Immature natural killer cell (primary cell): ENCODE measurements around the gene VIPR2. TPM values are rescaled to one million over a fixed set of nuclear protein-coding genes. Genes with fewer than 3 reads are reported as not detected.
A peak's percentile ranks its signal among the peaks of the same experiment; 100 is the strongest.

Source experiments
- DNase-seq, 3 donors: peaks; one replicate each; pipeline ENCODE4 v3.0.0; 2022; ENCODE audit warnings: mixed read lengths in 1 of 3
- H3K27ac Mint-ChIP-seq, 6 donors: one replicate each; pipeline ENCODE4 v1.8.0; 2020; ENCODE audit warnings: mixed read lengths in 6 of 6, mild to moderate bottlenecking in 5 of 6, inconsistent platforms in 4 of 6, moderate library complexity in 3 of 6
- H3K27me3 Mint-ChIP-seq, 3 donors: one replicate each; pipeline ENCODE4 v1.8.0; 2020 to 2021; ENCODE audit warnings: low read depth in 3 of 3, mild to moderate bottlenecking in 3 of 3, mixed read lengths in 3 of 3, moderate library complexity in 3 of 3, inconsistent platforms in 1 of 3
- H3K36me3 Mint-ChIP-seq, 3 donors: one replicate each; pipeline ENCODE4 v1.8.0; 2020; ENCODE audit warnings: mixed read lengths in 3 of 3, inconsistent platforms in 2 of 3, mild to moderate bottlenecking in 2 of 3
- H3K4me1 Mint-ChIP-seq, 2 donors: one replicate each; pipeline ENCODE4 v1.8.0; 2020; ENCODE audit warnings: inconsistent platforms in 2 of 2, mild to moderate bottlenecking in 2 of 2, mixed read lengths in 2 of 2, moderate library complexity in 1 of 2
- H3K4me3 Mint-ChIP-seq, 5 donors: one replicate each; pipeline ENCODE4 v1.8.0; 2020; ENCODE audit warnings: mild to moderate bottlenecking in 5 of 5, mixed read lengths in 5 of 5, inconsistent platforms in 3 of 5, moderate library complexity in 3 of 5
- H3K9me3 Mint-ChIP-seq, 6 donors: one replicate each; pipeline ENCODE4 v1.8.0; 2020; ENCODE audit warnings: mild to moderate bottlenecking in 6 of 6, mixed read lengths in 6 of 6, inconsistent platforms in 4 of 6, moderate library complexity in 3 of 6
- polyA plus RNA-seq, 3 donors: library from polyadenylated mRNA; unstranded; fragments of 300-500 nt; fragmentation: Illumina TruSeq; gene quantifications; one replicate each; pipeline ENCODE4 v1.2.3, GENCODE V29; 2021

VIPR2 gene
- polyA plus RNA-seq, 3 donors from 2014 or later = 0.41 to 5.2 (median 2.4) TPM

- H3K9me3 Mint-ChIP-seq = no peaks in the 10 kb centered on the region
- H3K36me3 Mint-ChIP-seq = peaks cover 0 to 4% (median 0%) of the 10 kb centered on the region in 3 donors
- H3K27ac Mint-ChIP-seq = peak overlapping the region; percentile 25 to 86 (median 80)
- peak in 2 of 3 donors; percentile 7 to 20 for DNase-seq
- H3K4me1 Mint-ChIP-seq = peaks cover 27 to 40% of the 10 kb centered on the region in 2 donors
- H3K27me3 Mint-ChIP-seq = peaks cover 0 to 1% (median 0%) of the 10 kb centered on the region in 3 donors
- peak overlapping the region; percentile 12 to 59 (median 30) for H3K4me3 Mint-ChIP-seq
Observed at GRCh38 chr7:159068488-159068811, 76.2 kb downstream of the VIPR2 start.

GRCh38 chr7:159067576-159068487, 76.8 kb downstream of the VIPR2 start:
- no peak for DNase-seq
- no peaks in the 10 kb centered on the region for H3K9me3 Mint-ChIP-seq
- peaks cover 27 to 40% of the 10 kb centered on the region in 2 donors for H3K4me1 Mint-ChIP-seq
- H3K27me3 Mint-ChIP-seq = no peaks in the 10 kb centered on the region
- peak overlapping the region; percentile 6 to 59 (median 30) for H3K4me3 Mint-ChIP-seq
- peaks cover 0 to 4% (median 0%) of the 10 kb centered on the region in 3 donors for H3K36me3 Mint-ChIP-seq
- H3K27ac Mint-ChIP-seq = peak overlapping the region; percentile 25 to 86 (median 80)

GRCh38 chr7:159066816-159067575, 77.7 kb downstream of the VIPR2 start:
- Mint-ChIP-seq H3K27me3 (no peaks in the 10 kb centered on the region), H3K27ac (no peak overlapping the region), H3K9me3 (no peaks in the 10 kb centered on the region), H3K4me3 (no peak overlapping the region), H3K36me3 (peaks cover 0 to 4% (median 0%) of the 10 kb centered on the region in 3 donors), H3K4me1 (peaks cover 27 to 40% of the 10 kb centered on the region in 2 donors)
- no peak for DNase-seq

GRCh38 chr7:159065852-159066480, 78.7 kb downstream of the VIPR2 start:
- Mint-ChIP-seq H3K27me3 (peaks cover 0 to 2% (median 0%) of the 10 kb centered on the region in 3 donors), H3K36me3 (peaks cover 0 to 4% (median 0%) of the 10 kb centered on the region in 3 donors), H3K4me1 (peaks cover 21 to 35% of the 10 kb centered on the region in 2 donors), H3K9me3 (no peaks in the 10 kb centered on the region), H3K4me3 (no peak overlapping the region), H3K27ac (no peak overlapping the region)
- DNase-seq = no peak

- Mint-ChIP-seq H3K27ac (no peak overlapping the region), H3K36me3 (peaks cover 0 to 4% (median 0%) of the 10 kb centered on the region in 3 donors), H3K4me1 (peaks cover 12 to 25% of the 10 kb centered on the region in 2 donors), H3K9me3 (no peaks in the 10 kb centered on the region), H3K4me3 (peak overlapping the region in 1 of 5 donors; percentile 9), H3K27me3 (peaks cover 0 to 2% (median 0%) of the 10 kb centered on the region in 3 donors)
- DNase-seq = no peak
Observed at GRCh38 chr7:159064816-159065510, 79.7 kb downstream of the VIPR2 start.

- Mint-ChIP-seq H3K9me3 (no peaks in the 10 kb centered on the region), H3K36me3 (peaks cover 0 to 4% (median 0%) of the 10 kb centered on the region in 3 donors), H3K27me3 (peaks cover 0 to 2% (median 0%) of the 10 kb centered on the region in 3 donors), H3K4me3 (no peak overlapping the region), H3K4me1 (peaks cover 12 to 18% of the 10 kb centered on the region in 2 donors), H3K27ac (no peak overlapping the region)
- no peak for DNase-seq
Observed at GRCh38 chr7:159064121-159064815, 80.4 kb downstream of the VIPR2 start.

- no peak for DNase-seq
- no peak overlapping the region for H3K4me3 Mint-ChIP-seq
- H3K4me1 Mint-ChIP-seq = peaks cover 7 to 12% of the 10 kb centered on the region in 2 donors
- peaks cover 0 to 2% (median 0%) of the 10 kb centered on the region in 3 donors for H3K27me3 Mint-ChIP-seq
- H3K27ac Mint-ChIP-seq = no peak overlapping the region
- H3K36me3 Mint-ChIP-seq = peaks cover 0 to 4% (median 0%) of the 10 kb centered on the region in 3 donors
- H3K9me3 Mint-ChIP-seq = no peaks in the 10 kb centered on the region
Observed at GRCh38 chr7:159063046-159063840, 81.4 kb downstream of the VIPR2 start.

GRCh38 chr7:159062569-159062968, 82.1 kb downstream of the VIPR2 start:
- Mint-ChIP-seq H3K9me3 (no peaks in the 10 kb centered on the region), H3K4me3 (no peak overlapping the region), H3K36me3 (peaks cover 0 to 4% (median 0%) of the 10 kb centered on the region in 3 donors), H3K27me3 (peaks cover 0 to 3% (median 2%) of the 10 kb centered on the region in 3 donors), H3K4me1 (peaks cover 2 to 5% of the 10 kb centered on the region in 2 donors), H3K27ac (no peak overlapping the region)
- DNase-seq = no peak

GRCh38 chr7:159061674-159062212, 82.9 kb downstream of the VIPR2 start:
- Mint-ChIP-seq H3K4me3 (no peak overlapping the region), H3K27me3 (peaks cover 0 to 3% (median 2%) of the 10 kb centered on the region in 3 donors), H3K4me1 (no peaks in the 10 kb centered on the region), H3K27ac (no peak overlapping the region), H3K9me3 (no peaks in the 10 kb centered on the region), H3K36me3 (peaks cover 0 to under 1% (median 0%) of the 10 kb centered on the region in 3 donors)
- no peak for DNase-seq

GRCh38 chr7:159061209-159061608, 83.5 kb downstream of the VIPR2 start:
- Mint-ChIP-seq H3K36me3 (no peaks in the 10 kb centered on the region), H3K27me3 (peaks cover 0 to 3% (median 2%) of the 10 kb centered on the region in 3 donors), H3K27ac (no peak overlapping the region), H3K4me1 (no peaks in the 10 kb centered on the region), H3K9me3 (no peaks in the 10 kb centered on the region), H3K4me3 (no peak overlapping the region)
- no peak for DNase-seq

- no peak overlapping the region for H3K27ac Mint-ChIP-seq
- H3K36me3 Mint-ChIP-seq = no peaks in the 10 kb centered on the region
- H3K4me3 Mint-ChIP-seq = no peak overlapping the region
- peak; percentile 12 to 27 (median 27) for DNase-seq
- H3K4me1 Mint-ChIP-seq = no peaks in the 10 kb centered on the region
- no peaks in the 10 kb centered on the region for H3K9me3 Mint-ChIP-seq
- peaks cover 0 to 5% (median 2%) of the 10 kb centered on the region in 3 donors for H3K27me3 Mint-ChIP-seq
Observed at GRCh38 chr7:159060440-159060839, 84.2 kb downstream of the VIPR2 start.

- Mint-ChIP-seq H3K36me3 (no peaks in the 10 kb centered on the region), H3K9me3 (no peaks in the 10 kb centered on the region), H3K27me3 (peaks cover 0 to 5% (median 2%) of the 10 kb centered on the region in 3 donors), H3K27ac (no peak overlapping the region), H3K4me3 (no peak overlapping the region), H3K4me1 (no peaks in the 10 kb centered on the region)
- no peak for DNase-seq
Observed at GRCh38 chr7:159059629-159060028, 85.0 kb downstream of the VIPR2 start.
